HG02885 (cell line): ENCODE measurements around the gene NCAM1.

Source experiments
- ATAC-seq: cut with Tn5 transposase; IDR thresholded peaks from one replicate; pipeline ENCODE4 v1.9.1; 2021; ENCODE audit warnings: mild to moderate bottlenecking; ENCODE audit not compliant: unreplicated experiment, poor library complexity

NCAM1 gene

DNA sequence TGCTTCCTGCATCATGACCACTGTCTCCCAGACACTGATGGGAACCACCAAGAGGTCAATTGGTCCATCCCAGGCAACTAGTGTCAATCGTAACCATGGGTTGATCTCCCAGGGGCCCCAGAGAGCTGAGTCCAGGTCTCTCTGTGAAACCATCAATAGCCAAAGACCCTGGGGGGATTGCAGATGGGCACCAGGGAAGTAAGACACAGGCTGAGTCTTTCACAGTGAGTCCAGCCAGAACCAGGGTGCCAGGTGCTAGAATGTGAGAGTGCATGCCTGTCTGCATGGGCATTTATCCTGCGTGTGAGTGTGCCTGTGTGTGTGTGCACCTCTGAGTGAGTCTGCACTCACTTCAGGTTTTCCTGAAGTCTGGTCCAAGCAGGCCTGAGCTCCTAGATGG is 307.9 kb downstream of the NCAM1 start:
- ATAC-seq = no peak

GRCh38 chr11:113269636-113270035 is 308.4 kb downstream of the NCAM1 start:
- ATAC-seq = no peak

GRCh38 chr11:113270080-113270479 is 308.9 kb downstream of the NCAM1 start:
- no peak for ATAC-seq

GRCh38 chr11:113271551-113272245 is 310.5 kb downstream of the NCAM1 start:
- ATAC-seq = no peak

GRCh38 chr11:113272281-113272680 is 311.1 kb downstream of the NCAM1 start:
- ATAC-seq = no peak

- ATAC-seq = no peak
Measured at GRCh38 chr11:113272927-113273615, 311.9 kb downstream of the NCAM1 start.

- ATAC-seq = no peak
Measured at GRCh38 chr11:113273720-113274119, 312.5 kb downstream of the NCAM1 start.

DNA sequence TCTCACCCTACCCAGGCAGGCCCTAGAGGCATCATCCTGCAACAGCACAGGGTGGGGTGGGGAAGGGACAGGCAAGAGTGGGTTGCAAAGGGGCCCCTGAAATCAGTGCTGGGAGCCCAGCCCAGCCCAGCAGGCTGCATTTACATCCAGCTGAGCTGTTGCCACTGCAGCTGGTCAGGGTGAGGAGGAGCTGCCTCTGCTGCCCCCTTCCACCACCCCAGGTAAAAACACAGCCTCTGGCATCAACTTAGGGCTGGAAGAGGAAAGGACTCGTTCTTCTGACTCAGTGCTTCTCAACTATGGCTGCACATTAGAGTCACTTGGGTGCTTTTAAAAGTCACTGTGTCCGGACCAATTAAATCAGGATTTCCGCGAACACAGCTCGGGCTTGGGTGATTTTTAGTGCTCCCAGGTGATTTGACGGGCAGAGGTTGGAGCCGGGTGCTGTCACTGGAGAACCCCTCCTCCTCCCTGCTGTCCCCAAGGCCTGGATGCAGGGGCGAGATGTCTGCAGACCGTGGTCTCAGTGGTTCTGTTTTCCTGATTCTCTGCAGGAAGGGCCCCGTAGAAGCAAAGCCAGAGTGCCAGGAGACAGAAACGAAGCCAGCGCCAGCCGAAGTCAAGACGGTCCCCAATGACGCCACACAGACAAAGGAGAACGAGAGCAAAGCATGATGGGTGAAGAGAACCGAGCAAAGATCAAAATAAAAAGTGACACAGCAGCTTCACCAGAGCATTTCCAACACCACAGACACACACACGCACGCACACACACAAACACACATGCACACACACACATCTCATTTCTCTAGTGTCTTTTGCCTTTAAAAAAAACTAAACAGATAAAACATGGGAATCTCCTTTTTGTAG is 313.7 kb downstream of the NCAM1 start:
- ATAC-seq = no peak

GRCh38 chr11:113275602-113276001 is 314.4 kb downstream of the NCAM1 start:
- no peak for ATAC-seq

- no peak for ATAC-seq
Measured at GRCh38 chr11:113276466-113276865, 315.2 kb downstream of the NCAM1 start.

DNA sequence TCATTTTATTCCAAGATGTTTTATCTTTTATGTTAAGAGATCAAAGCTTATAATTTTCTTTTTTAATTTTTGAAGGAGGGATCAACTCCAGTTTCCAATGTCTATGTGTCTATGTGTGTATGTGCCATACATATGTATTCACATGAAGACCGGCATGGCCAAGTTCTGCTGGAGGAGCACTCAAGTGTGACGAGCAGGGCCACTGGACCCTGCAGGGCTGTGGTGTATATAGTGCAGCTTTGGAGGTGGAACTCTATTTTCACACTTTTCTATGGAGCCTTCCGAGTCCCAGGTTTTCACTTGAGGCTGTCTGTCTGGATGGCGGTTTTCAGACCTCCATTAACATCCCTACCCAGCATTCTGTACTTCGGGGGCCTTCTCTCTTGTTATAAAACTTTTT is 316.7 kb downstream of the NCAM1 start:
- ATAC-seq = no peak

DNA sequence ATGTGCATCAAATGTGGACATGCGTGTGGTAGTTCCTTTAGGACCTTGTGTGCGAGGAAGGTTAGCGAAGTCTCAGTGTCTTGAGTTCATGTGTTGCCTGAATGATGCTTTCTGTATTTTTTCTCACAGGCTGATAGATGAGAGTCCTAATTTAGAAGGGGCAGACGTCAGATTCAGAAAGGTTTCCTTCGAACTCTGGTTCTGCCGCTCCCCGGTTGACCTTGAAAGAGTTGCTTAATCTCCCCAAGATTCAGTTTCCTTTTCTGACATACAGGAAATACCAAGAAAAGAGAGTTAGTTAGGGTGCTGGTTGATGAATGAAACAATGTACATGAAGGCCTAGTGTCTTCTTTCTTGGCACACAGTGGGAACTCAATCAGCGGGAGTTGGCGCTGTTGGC is 317.3 kb downstream of the NCAM1 start:
- no peak for ATAC-seq

DNA sequence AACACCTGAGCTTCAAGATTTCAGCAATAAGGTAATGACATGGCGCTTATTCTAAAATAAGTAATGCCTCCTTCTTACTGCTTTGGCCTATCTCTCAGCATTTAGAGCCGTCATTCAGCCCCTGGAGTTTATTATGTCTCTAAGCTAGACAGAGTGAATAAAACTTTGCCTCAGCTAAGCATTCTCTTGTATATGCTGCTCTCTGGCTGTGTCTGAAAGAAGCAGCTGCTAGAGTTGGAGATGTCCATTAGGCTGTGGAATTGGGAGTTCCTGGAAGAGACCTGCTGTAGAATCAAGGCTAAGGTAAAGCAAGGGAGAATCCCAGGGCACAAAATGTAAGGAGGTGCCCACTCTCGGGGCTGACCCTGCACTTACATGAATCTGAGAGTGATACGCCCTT is 317.7 kb downstream of the NCAM1 start:
- no peak for ATAC-seq

GRCh38 chr11:113279591-113279990 is 318.4 kb downstream of the NCAM1 start:
- ATAC-seq = no peak

GRCh38 chr11:113281052-113281725 is 320.0 kb downstream of the NCAM1 start:
- ATAC-seq = no peak

GRCh38 chr11:113282898-113283437 is 321.7 kb downstream of the NCAM1 start:
- ATAC-seq = no peak

GRCh38 chr11:113283881-113284280 is 322.7 kb downstream of the NCAM1 start:
- ATAC-seq = no peak

DNA sequence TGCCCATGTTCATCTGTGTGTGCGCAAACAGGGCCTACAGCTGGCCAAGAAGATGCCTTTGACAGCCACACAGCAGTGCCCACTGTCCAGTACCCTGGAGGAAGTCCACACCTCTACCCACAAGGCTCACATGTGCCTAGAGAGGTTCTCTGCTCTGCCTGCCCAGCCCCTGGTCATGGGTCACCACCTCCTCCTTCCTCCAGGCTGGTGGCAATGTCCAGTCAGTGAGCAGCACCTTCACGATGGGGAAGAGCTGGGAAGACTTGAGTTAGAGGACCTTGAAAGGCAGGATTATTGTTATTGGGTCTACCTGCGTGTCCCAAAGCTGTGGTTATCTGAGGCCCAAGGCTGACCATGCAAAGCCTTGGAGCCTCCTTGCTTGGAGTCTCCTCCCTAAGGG is 324.8 kb downstream of the NCAM1 start:
- ATAC-seq = no peak

- ATAC-seq = no peak
Measured at GRCh38 chr11:113286509-113287497, 325.6 kb downstream of the NCAM1 start.
